ENCODE data around the gene ACTL9. TPM values are rescaled to one million over a fixed set of nuclear protein-coding genes. Genes with fewer than 3 reads are reported as not detected.

ACTL9 gene
- total RNA-seq, 1 experiment from 2014 or later = not detected

GRCh38 chr19:8695501-8695900 is 3.1 kb downstream of the ACTL9 start:
- in situ Hi-C loops (cut with HindIII; ENCODE audit: low pct_unique_long_range_greater_than_20kb, low sequenced_read_pairs) = no loop called here
- DNase-seq (ENCODE audit: low read depth, low spot score) = no peak

- in situ Hi-C loops (cut with HindIII; ENCODE audit: low pct_unique_long_range_greater_than_20kb, low sequenced_read_pairs) = no loop called here
- DNase-seq (ENCODE audit: low read depth, low spot score) = no peak
Measured at GRCh38 chr19:8690753-8691539, 7.6 kb downstream of the ACTL9 start.

- peak; percentile 3 for DNase-seq (ENCODE audit: low read depth, low spot score)
- in situ Hi-C loops (cut with HindIII; ENCODE audit: low pct_unique_long_range_greater_than_20kb, low sequenced_read_pairs) = no loop called here
Measured at GRCh38 chr19:8688930-8689329, 9.7 kb downstream of the ACTL9 start.

- no peak for DNase-seq (ENCODE audit: low read depth, low spot score)
- in situ Hi-C loops (cut with HindIII; ENCODE audit: low pct_unique_long_range_greater_than_20kb, low sequenced_read_pairs) = no loop called here
Measured at GRCh38 chr19:8686549-8686948, 12.0 kb downstream of the ACTL9 start.

- in situ Hi-C loops (cut with HindIII; ENCODE audit: low pct_unique_long_range_greater_than_20kb, low sequenced_read_pairs) = no loop called here
- no peak for DNase-seq (ENCODE audit: low read depth, low spot score)
Measured at GRCh38 chr19:8684001-8684902, 14.3 kb downstream of the ACTL9 start.

- DNase-seq (ENCODE audit: low read depth, low spot score) = no peak
- in situ Hi-C loops (cut with HindIII; ENCODE audit: low pct_unique_long_range_greater_than_20kb, low sequenced_read_pairs) = no loop called here
Measured at GRCh38 chr19:8682931-8683330, 15.7 kb downstream of the ACTL9 start.

GRCh38 chr19:8682472-8682871 is 16.1 kb downstream of the ACTL9 start:
- in situ Hi-C loops (cut with HindIII; ENCODE audit: low pct_unique_long_range_greater_than_20kb, low sequenced_read_pairs) = no loop called here
- DNase-seq (ENCODE audit: low read depth, low spot score) = no peak

- DNase-seq (ENCODE audit: low read depth, low spot score) = no peak
Measured at GRCh38 chr19:8681345-8682029, 17.1 kb downstream of the ACTL9 start.

GRCh38 chr19:8680676-8681344 is 17.8 kb downstream of the ACTL9 start:
- in situ Hi-C loops (cut with HindIII; ENCODE audit: low pct_unique_long_range_greater_than_20kb, low sequenced_read_pairs) = no loop called here
- no peak for DNase-seq (ENCODE audit: low read depth, low spot score)

More at GRCh38 chr19:8681345-8682029, 17.1 kb downstream of the ACTL9 start:
- in situ Hi-C loops (cut with HindIII; ENCODE audit: low pct_unique_long_range_greater_than_20kb, low sequenced_read_pairs) = no loop called here

- in situ Hi-C loops (cut with HindIII; ENCODE audit: low pct_unique_long_range_greater_than_20kb, low sequenced_read_pairs) = no loop called here
- no peak for DNase-seq (ENCODE audit: low read depth, low spot score)
Measured at GRCh38 chr19:8678244-8678807, 20.3 kb downstream of the ACTL9 start.

- in situ Hi-C loops (cut with HindIII; ENCODE audit: low pct_unique_long_range_greater_than_20kb, low sequenced_read_pairs) = no loop called here
Measured at GRCh38 chr19:8675066-8675465, 23.5 kb downstream of the ACTL9 start.

GRCh38 chr19:8673276-8673891 is 25.2 kb downstream of the ACTL9 start:
- DNase-seq (ENCODE audit: low read depth, low spot score) = no peak
- in situ Hi-C loops (cut with HindIII; ENCODE audit: low pct_unique_long_range_greater_than_20kb, low sequenced_read_pairs) = no loop called here

More at GRCh38 chr19:8675066-8675465, 23.5 kb downstream of the ACTL9 start:
- DNase-seq (ENCODE audit: low read depth, low spot score) = no peak

- in situ Hi-C loops (cut with HindIII; ENCODE audit: low pct_unique_long_range_greater_than_20kb, low sequenced_read_pairs) = no loop called here
- no peak for DNase-seq (ENCODE audit: low read depth, low spot score)
Measured at GRCh38 chr19:8666814-8667405, 31.7 kb downstream of the ACTL9 start.

- in situ Hi-C loops (cut with HindIII; ENCODE audit: low pct_unique_long_range_greater_than_20kb, low sequenced_read_pairs) = no loop called here
- DNase-seq (ENCODE audit: low read depth, low spot score) = no peak
Measured at GRCh38 chr19:8665468-8666213, 33.0 kb downstream of the ACTL9 start.

GRCh38 chr19:8664671-8665057 is 33.9 kb downstream of the ACTL9 start:
- in situ Hi-C loops (cut with HindIII; ENCODE audit: low pct_unique_long_range_greater_than_20kb, low sequenced_read_pairs) = no loop called here
- no peak for DNase-seq (ENCODE audit: low read depth, low spot score)
